GM19035 (cell line): Measurements from ENCODE around the gene ADGRF4.

Experiments used
- ATAC-seq: cut with Tn5 transposase; IDR thresholded peaks from one replicate; pipeline ENCODE4 v1.9.1; 2021; ENCODE audit not compliant: unreplicated experiment

ADGRF4 gene

GRCh38 chr6:47680724-47681123, 17.7 kb upstream of the ADGRF4 start:
- no peak for ATAC-seq

- ATAC-seq: no peak
Measured at GRCh38 chr6:47681201-47681990, 17.0 kb upstream of the ADGRF4 start.

GRCh38 chr6:47686411-47686810, 12.0 kb upstream of the ADGRF4 start:
- no peak for ATAC-seq

GRCh38 chr6:47687432-47687831, 10.9 kb upstream of the ADGRF4 start:
- no peak for ATAC-seq

- no peak for ATAC-seq
Measured at GRCh38 chr6:47690214-47690613, 8.2 kb upstream of the ADGRF4 start.

GRCh38 chr6:47690791-47691190, 7.6 kb upstream of the ADGRF4 start:
- ATAC-seq: no peak

- no peak for ATAC-seq
Measured at GRCh38 chr6:47697925-47698324, 455 bp upstream of the ADGRF4 start.

GRCh38 chr6:47700053-47700452, 1.7 kb downstream of the ADGRF4 start:
- no peak for ATAC-seq

GRCh38 chr6:47700596-47700995, 2.2 kb downstream of the ADGRF4 start:
- no peak for ATAC-seq

GRCh38 chr6:47701363-47701762, 3.0 kb downstream of the ADGRF4 start:
- peak; percentile 97 for ATAC-seq

- no peak for ATAC-seq
Measured at GRCh38 chr6:47709160-47709559, 10.8 kb downstream of the ADGRF4 start.

GRCh38 chr6:47710295-47710694, 11.9 kb downstream of the ADGRF4 start:
- ATAC-seq: no peak

- ATAC-seq: no peak
Measured at GRCh38 chr6:47713200-47713599, 14.8 kb downstream of the ADGRF4 start.

- no peak for ATAC-seq
Measured at GRCh38 chr6:47714802-47715201, 16.4 kb downstream of the ADGRF4 start.

- no peak for ATAC-seq
Measured at GRCh38 chr6:47715782-47716181, 17.4 kb downstream of the ADGRF4 start.

- ATAC-seq: no peak
Measured at GRCh38 chr6:47716207-47716606, 17.8 kb downstream of the ADGRF4 start.

- ATAC-seq: no peak
Measured at GRCh38 chr6:47718571-47718970, 20.2 kb downstream of the ADGRF4 start.

- ATAC-seq: no peak
Measured at GRCh38 chr6:47721189-47721588, 22.8 kb downstream of the ADGRF4 start.

GRCh38 chr6:47722194-47722593, 23.8 kb downstream of the ADGRF4 start:
- ATAC-seq: no peak

GRCh38 chr6:47724300-47724699, 25.9 kb downstream of the ADGRF4 start:
- ATAC-seq: no peak

- no peak for ATAC-seq
Measured at GRCh38 chr6:47727391-47727790, 29.0 kb downstream of the ADGRF4 start.

GRCh38 chr6:47729019-47729418, 30.6 kb downstream of the ADGRF4 start:
- no peak for ATAC-seq

- no peak for ATAC-seq
Measured at GRCh38 chr6:47729457-47729856, 31.1 kb downstream of the ADGRF4 start.
